GM18498 (cell line): ENCODE measurements around the gene ACSL6.
"Not testable (repeated sequence)": the region's sequence is repeated elsewhere in the genome, so short reads cannot be mapped to it uniquely, and the experiment has no call there.

Source experiments
- ATAC-seq: cut with Tn5 transposase; IDR thresholded peaks from one replicate; pipeline ENCODE4 v1.9.1; 2021; ENCODE audit warnings: mild to moderate bottlenecking, moderate library complexity; ENCODE audit not compliant: unreplicated experiment

The ACSL6 gene

GRCh38 chr5:131947445-131947844, 64.0 kb downstream of the ACSL6 start:
- ATAC-seq = no peak

GRCh38 chr5:131945551-131946168, 65.8 kb downstream of the ACSL6 start, which contains the start of gene MEIKIN:
TSS of gene MEIKIN (minus strand) at chr5:131945663. CDS start at chr5:131945505, 158 bp downstream.
- ATAC-seq = no peak

DNA sequence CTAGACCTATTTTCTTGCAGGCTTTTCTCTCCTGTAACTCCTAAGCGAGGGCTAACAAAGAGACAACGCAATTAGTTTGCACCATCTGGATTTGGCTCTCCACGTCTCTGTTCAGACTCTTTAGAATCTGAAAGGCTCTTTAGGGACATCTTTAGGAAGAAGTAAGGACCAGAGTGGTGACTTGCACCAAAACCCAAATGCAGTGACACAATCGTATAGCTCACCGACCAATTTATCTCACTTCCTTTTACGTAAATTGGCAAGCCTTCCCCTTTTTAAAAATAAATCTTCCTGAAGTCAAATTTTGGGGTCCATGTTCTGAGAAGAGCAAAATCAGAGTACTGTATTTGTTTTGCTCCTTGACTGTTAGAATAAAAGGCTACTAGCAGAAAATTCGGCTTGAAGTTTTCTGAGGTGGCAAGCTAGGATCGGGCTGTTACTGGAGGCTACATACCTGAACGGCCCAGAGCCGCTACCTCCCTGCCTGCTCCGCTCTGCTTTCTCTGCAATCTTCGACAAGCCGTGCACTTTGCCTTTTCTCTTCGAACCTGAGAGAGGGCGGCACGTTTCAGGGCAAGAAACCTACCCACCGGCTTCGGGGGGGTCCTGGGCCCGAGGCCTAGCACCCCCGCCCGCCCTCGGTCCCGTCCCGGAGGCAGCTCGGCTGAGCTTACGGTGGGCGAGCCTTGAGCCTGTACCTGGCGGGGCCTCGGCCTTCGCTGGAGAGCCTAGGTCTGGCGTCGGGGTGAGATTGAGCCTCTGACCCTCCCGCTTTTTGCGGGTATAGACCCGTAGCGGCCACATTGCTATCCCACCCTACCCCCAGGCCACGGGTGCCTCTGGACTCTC, 66.5 kb downstream of the ACSL6 start:
- ATAC-seq = no peak

GRCh38 chr5:131943916-131944315, 67.5 kb downstream of the ACSL6 start:
- ATAC-seq = no peak

GRCh38 chr5:131942016-131942415, 69.4 kb downstream of the ACSL6 start:
- no peak for ATAC-seq

DNA sequence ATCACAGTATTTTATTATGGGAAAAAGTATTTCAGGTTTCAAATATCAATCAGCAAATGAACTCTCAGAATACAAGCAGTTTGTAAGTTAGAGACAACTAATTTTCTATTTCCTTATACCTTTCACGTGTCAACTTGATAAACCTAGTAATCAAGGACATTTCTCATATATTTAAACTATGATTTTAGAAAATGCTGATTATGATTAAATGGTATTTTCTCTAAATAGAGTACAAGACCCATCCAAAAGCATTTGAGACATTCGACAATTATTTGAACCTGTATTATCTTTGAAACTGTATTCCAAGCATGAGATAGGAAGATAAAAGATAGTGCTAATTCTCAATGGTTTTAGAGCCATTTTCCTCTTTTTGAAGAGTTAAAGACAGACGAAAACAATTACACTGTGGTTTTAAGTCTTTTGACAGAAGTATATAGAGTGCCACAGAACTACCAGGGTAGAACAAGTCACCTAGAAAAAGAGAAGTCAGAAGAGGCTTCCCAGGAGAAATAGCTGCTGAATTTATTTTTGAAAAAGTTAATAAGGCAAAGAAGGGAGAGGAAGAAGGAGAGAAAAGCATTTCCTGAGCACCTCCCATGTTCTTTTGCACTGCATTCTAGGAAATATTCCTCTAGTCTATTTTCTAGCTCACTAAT, 71.6 kb downstream of the ACSL6 start:
- no peak for ATAC-seq

DNA sequence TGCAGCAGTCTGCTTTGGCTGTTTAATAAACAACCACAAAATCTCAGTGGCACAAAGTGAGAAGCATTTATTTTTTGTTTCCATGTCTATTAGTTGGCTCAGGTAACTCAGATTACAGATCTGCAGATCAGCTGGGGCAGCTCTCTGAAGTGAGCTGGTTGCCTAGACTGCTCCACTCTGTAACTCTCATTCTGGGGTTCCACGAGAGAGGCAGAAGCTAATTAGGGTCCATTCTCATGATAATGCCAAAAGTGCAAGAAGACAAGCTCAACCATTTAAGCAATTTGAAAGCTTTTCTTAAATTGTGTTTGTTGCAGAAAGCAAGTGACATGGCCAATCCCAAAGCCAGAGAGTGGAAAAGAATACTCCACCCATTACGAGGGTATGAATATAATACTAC, 79.2 kb downstream of the ACSL6 start:
- no peak for ATAC-seq

DNA sequence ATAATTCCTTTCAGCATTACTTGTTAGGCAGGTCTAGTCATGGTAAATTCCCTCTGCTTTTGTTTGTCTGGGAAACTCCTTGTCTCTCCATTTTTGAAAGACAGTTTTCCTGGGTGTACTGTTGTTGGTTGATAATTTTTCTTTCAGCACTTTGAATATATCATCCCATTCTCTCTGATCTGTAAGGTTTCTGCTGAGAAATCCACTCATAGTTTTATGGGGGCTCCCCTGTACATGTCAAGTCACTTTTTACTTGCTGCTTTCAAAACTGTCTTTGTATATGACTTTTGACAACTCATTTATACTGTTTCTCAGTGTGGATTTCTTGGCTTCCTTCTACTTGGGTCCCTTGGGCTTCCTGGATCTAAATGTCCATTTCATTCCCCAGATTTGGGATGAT, 82.5 kb downstream of the ACSL6 start:
- ATAC-seq = no peak

- no peak for ATAC-seq
These were observed 85.3 kb downstream of the ACSL6 start for GRCh38 chr5:131926168-131926567.

DNA sequence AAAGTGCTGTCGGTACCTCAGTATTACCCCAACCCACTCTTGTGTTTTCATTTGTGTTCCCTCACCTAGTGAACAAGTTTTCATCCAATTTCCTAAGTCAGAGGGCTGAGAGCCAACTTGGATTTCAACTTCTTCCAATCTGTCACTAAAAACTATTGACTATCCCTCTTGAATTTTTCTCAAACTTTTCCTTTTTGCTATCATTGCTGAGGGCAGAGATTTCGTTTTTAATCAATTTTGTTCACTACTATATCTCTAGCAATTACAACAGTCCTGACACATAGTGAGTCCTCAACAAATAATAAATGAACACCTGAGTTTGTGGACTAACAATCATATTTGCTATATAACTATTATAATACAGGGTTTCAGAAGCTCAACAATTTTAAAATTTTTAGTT, 95.0 kb downstream of the ACSL6 start:
- ATAC-seq = no peak

DNA sequence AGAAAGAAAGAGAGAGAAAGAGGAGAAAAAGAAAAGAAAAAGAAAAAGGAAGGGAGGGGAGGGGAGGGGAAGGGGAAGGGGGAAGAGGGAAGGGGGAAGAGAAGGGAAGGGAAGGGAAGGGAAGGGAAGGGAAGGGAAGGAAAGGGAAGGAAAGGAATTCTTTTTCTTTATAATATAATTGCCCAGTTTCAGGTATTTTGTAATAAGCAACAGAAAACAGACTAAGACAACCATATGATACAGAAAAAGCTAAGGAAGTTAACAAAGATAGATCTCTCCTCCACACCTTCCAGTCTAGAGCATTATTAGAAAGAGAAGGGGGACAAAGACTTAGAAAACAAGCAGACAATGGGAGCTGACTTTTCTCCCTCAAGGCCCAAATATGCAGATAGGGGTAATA, 97.0 kb downstream of the ACSL6 start:
- ATAC-seq = no peak

DNA sequence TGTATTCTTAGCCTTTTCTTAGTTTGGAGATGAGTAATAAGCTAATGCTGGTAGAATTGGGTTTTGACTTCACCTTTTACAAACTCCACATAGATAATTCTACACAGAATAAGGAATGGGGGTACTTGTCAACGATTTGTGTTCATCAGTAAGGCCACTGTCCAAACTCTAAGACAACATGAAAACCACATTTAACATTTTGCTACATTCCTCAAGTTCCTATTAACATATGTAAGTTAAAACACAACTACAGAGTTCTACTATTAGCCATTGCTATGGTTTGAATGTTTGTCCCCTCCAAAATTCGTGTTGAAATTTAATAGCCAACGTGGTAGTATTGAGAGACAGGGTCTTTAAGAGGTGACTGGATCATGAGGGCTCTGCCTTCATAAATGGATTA, 97.9 kb downstream of the ACSL6 start:
- no peak for ATAC-seq

GRCh38 chr5:131906668-131907067, 104.8 kb downstream of the ACSL6 start:
- ATAC-seq = no peak

GRCh38 chr5:131902266-131902665, 109.2 kb downstream of the ACSL6 start:
- not testable (repeated sequence) for ATAC-seq
